Ovary (tissue), 9 donors: ENCODE data around the gene USP47. TPM values are rescaled to one million over a fixed set of nuclear protein-coding genes. Genes with fewer than 3 reads are reported as not detected.

Experiments used
- DNase-seq, 5 donors: peaks; one replicate each; pipeline ENCODE4 v3.0.0-alpha.2; 2019 to 2020
- H3K27ac ChIP-seq, 2 donors: fragments of 200-600 bp; one replicate each; pipeline versions ENCODE4 v1.5.1 to v1.8.0; 2019 to 2022
- H3K27me3 ChIP-seq: fragments of 200-600 bp; one replicate; pipeline ENCODE4 v1.8.0; 2022
- H3K36me3 ChIP-seq: fragments of 200-600 bp; sonication (generic); one replicate; pipeline ENCODE4 v1.5.1; 2019
- H3K4me1 ChIP-seq: one replicate; pipeline ENCODE4 v1.8.1; 2013; ENCODE audit warnings: mild to moderate bottlenecking, moderate library complexity; ENCODE audit not compliant: insufficient read depth
- H3K4me3 ChIP-seq: fragments of 200-600 bp; sonication (generic); one replicate; pipeline ENCODE4 v1.5.1; 2017
- H3K9me3 ChIP-seq, 2 donors: fragments of 200-600 bp in 1 of 2; sonication (generic) in 1 of 2; one replicate each; pipeline versions ENCODE4 v1.5.1 to v1.8.1; 2013 to 2019; ENCODE audit warnings: mild to moderate bottlenecking in 1 of 2, moderate library complexity in 1 of 2
- CTCF ChIP-seq, 3 donors: fragments of 450-650 bp in 2 of 3; fragments of 200-600 bp in 1 of 3; IDR thresholded peaks; one replicate each; pipeline versions ENCODE4 v1.5.1 to v1.8.0; 2016 to 2022; ENCODE audit warnings: antibody characterized with exemption in 3 of 3, mild to moderate bottlenecking in 1 of 3
- EP300 ChIP-seq: sonication (generic); formaldehyde crosslinking; IDR thresholded peaks from one replicate; pipeline ENCODE4 v1.6.1; 2017; ENCODE audit warnings: antibody characterized with exemption
- POLR2A ChIP-seq: fragments of 450-650 bp; IDR thresholded peaks from one replicate; pipeline ENCODE4 v1.6.1; 2017; ENCODE audit warnings: antibody characterized with exemption, mild to moderate bottlenecking, moderate library complexity
- WGBS, 3 donors: extraction: QIAGEN DNeasy Blood & Tissue Kit in 1 of 3; methylation state at CpG; one replicate each; pipeline versions ENCODE4 v1.1.5 to v1.1.7; 2013 to 2017; 5-methylcytosine and 5-hydroxymethylcytosine counted together
- intact Hi-C, 4 donors: fragments of 100-400 bp; cut with DNase I; formaldehyde crosslinking; loops; one replicate each; pipeline versions ENCODE4 v1.11.0 to v1.15.1; 2022 to 2023
- polyA plus RNA-seq, 2 donors: library from polyadenylated mRNA; stranded (reverse); fragments of 200-250 nt in 1 of 2; fragments of 350-450 nt in 1 of 2; fragmentation: Illumina TruSeq in 1 of 2; extraction: RNeasy Lipid Tissue Mini Kit (QIAGEN cat#74804) in 1 of 2; gene quantifications; one replicate each; pipeline ENCODE4 v1.2.3, GENCODE V29; 2013 to 2014
- total RNA-seq, 7 donors: library from RNA; depleted of rRNA in 2 of 7; stranded (reverse); fragments of >200 nt in 2 of 7; fragmentation: NEBNext Ultra II Directional in 3 of 7; extraction: Animal tissue kit (Norgen Biotek cat#: 25700) in 3 of 7; gene quantifications; one replicate each; pipeline versions ENCODE4 v1.1.0 to v1.2.4, GENCODE V29; 2016 to 2023
- donor health status: DM: no; HTN: no; CAD: no; lungs with moderate emphysema.
- donor health status: DM: no; HTN: no; CAD: no.
- donor health status: Bipolar disorder and iron deficiency.
- donor health status: DM: yes; HTN: yes; CAD: no.
- donor health status: DM: no; HTN: no; CAD: no.
- donor health status: DM: yes; HTN: yes; CAD: no.

The USP47 gene
- total and polyA plus RNA-seq, 9 donors = 26.5 to 70.5 (median 51.2) TPM

GRCh38 chr11:11899401-11899800 lies 57.6 kb downstream of the USP47 start:
- Histone ChIP-seq H3K4me3 (no peak overlapping the region), H3K27ac (no peak overlapping the region), H3K27me3 (no peaks in the 10 kb centered on the region), H3K9me3 (no peaks in the 10 kb centered on the region), H3K4me1 (no peaks in the 10 kb centered on the region), H3K36me3 (no peaks in the 10 kb centered on the region)
- intact Hi-C loops = no loop called here
- 86 to 94% (median 92%) methylated on average over 1 of the region's 1 CpG for WGBS, 3 donors
- TF ChIP-seq CTCF (IDR thresholded peaks at IDR 0.05) (no peak), EP300 (no peak), POLR2A (no peak)
- no peak for DNase-seq

GRCh38 chr11:11901929-11902328 lies 60.2 kb downstream of the USP47 start:
- intact Hi-C loops = no loop called here
- H3K36me3 ChIP-seq = no peaks in the 10 kb centered on the region

GRCh38 chr11:11909727-11910126 lies 68.0 kb downstream of the USP47 start:
- H3K27ac ChIP-seq = no peak overlapping the region
- no peaks in the 10 kb centered on the region for H3K4me1 ChIP-seq
- intact Hi-C loops = no loop called here
- DNase-seq = no peak
- no peak overlapping the region for H3K4me3 ChIP-seq
- no peaks in the 10 kb centered on the region for H3K36me3 ChIP-seq
- H3K9me3 ChIP-seq = no peaks in the 10 kb centered on the region
- H3K27me3 ChIP-seq = no peaks in the 10 kb centered on the region
- TF ChIP-seq EP300 (no peak), CTCF (IDR thresholded peaks at IDR 0.05) (no peak), POLR2A (no peak)

More at GRCh38 chr11:11901929-11902328, 60.2 kb downstream of the USP47 start:
- no peaks in the 10 kb centered on the region for H3K4me1 ChIP-seq
- H3K4me3 ChIP-seq = no peak overlapping the region
- no peaks in the 10 kb centered on the region for H3K9me3 ChIP-seq
- no peak for TF ChIP-seq EP300
- TF ChIP-seq POLR2A = no peak
- no peak for TF ChIP-seq CTCF (IDR thresholded peaks at IDR 0.05)
- 95 to 97% (median 97%) methylated on average over 3 of the region's 3 CpGs for WGBS, 3 donors
- DNase-seq = no peak
- H3K27me3 ChIP-seq = no peaks in the 10 kb centered on the region
- H3K27ac ChIP-seq = no peak overlapping the region

GRCh38 chr11:11910541-11910940 lies 68.8 kb downstream of the USP47 start:
- Histone ChIP-seq H3K9me3 (no peaks in the 10 kb centered on the region), H3K36me3 (no peaks in the 10 kb centered on the region), H3K27ac (no peak overlapping the region), H3K4me1 (no peaks in the 10 kb centered on the region), H3K4me3 (no peak overlapping the region), H3K27me3 (no peaks in the 10 kb centered on the region)
- TF ChIP-seq POLR2A = no peak
- TF ChIP-seq CTCF (IDR thresholded peaks at IDR 0.05) = no peak
- TF ChIP-seq EP300 = no peak
- no peak for DNase-seq
- intact Hi-C loops = no loop called here
- WGBS, 3 donors = 96 to 100% (median 98%) methylated on average over 2 of the region's 2 CpGs

GRCh38 chr11:11913395-11913794 lies 71.6 kb downstream of the USP47 start:
- no peaks in the 10 kb centered on the region for H3K36me3 ChIP-seq
- WGBS, 3 donors = 97 to 100% (median 98%) methylated on average over 1 of the region's 1 CpG
- no peak overlapping the region for H3K4me3 ChIP-seq
- DNase-seq = no peak
- no peaks in the 10 kb centered on the region for H3K9me3 ChIP-seq
- H3K27ac ChIP-seq = no peak overlapping the region
- no peaks in the 10 kb centered on the region for H3K27me3 ChIP-seq
- H3K4me1 ChIP-seq = peaks cover 6% of the 10 kb centered on the region
- TF ChIP-seq EP300 = no peak
- no peak for TF ChIP-seq POLR2A
- no peak for TF ChIP-seq CTCF (IDR thresholded peaks at IDR 0.05)
- intact Hi-C loops = no loop called here
